ENCODE measurements around the gene FOXL3.

The FOXL3 gene

DNA sequence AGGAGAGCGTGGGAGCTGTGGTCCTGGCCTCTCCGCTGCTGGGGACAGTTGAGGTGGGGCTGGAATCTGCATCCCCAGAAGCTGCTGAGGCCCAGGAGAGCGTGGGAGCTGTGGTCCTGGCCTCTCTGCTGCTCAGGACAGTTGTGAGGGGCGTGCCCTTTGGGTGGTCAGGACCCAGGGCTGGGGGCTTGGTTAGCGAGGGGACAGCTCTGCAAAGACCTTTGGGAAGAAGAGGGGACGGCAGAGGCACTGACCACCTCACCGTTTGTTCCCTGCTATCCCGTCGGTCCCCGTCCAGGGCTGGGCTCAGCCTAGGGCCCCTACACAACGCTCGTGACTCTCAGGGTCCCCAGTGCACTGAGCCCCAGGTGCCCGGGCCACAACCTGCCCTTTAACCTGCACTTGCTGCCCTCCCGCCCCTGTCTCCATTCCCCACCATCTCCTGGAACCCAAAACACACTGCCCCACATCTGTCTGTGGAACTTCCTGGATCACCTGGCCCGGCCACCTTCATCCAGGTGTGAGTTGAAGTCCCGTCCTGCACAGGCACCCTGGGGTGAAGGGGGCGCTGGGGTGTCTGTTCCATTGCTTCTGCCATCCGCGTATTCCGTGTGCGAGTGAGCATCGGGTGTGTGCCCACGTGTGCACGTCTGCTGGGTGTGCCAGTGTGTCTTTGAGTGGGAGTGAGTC, 14.1 kb downstream of the FOXL3 start:
- TF ChIP-seq CTCF (IDR thresholded peaks at IDR 0.05): no peak
- DNase-seq (ENCODE audit: low spot score): no peak
- Histone ChIP-seq H3K27ac (no peak overlapping the region), H3K4me3 (no peak overlapping the region)

DNA sequence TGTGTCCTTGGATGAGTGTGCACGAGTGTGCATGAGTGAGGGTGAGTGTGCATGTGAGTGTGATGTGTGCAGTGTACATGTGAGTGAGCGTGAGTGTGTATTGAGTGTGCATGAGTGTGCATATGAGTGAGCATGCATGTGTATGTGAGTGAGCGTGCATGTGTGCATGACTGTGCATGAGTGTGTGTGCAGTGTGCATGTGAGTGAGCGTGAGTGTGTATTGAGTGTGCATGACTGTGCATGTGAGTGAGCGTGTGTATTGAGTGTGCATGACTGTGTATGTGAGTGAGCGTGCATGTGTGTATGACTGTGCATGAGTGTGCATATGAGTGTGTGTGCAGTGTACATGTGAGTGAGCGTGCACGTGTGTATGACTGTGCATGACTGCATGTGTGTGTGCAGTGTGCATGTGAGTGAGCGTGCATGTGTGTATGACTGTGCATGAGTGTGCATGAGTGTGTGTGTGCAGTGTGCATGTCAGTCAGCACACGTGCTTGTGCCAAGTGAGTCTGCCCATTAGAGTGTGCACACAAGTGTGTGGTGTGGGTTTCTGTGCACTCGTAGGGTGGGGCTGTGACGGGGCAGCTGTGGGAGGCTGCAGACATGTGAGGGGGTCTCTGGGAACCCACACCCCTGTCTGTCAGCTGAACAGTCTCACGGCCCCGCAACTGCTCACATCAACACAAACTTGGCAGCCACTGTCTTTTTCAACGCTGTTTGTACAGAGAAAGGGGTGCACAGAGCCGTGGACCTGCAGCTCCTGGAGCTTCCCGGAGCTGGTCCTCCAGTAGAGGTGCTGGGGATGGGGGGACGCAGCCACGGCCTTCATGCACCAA, 14.8 kb downstream of the FOXL3 start:
- H3K27ac ChIP-seq: no peak overlapping the region
- H3K4me3 ChIP-seq: no peak overlapping the region
- no peak for DNase-seq (ENCODE audit: low spot score)
- no peak for TF ChIP-seq CTCF (IDR thresholded peaks at IDR 0.05)

DNA sequence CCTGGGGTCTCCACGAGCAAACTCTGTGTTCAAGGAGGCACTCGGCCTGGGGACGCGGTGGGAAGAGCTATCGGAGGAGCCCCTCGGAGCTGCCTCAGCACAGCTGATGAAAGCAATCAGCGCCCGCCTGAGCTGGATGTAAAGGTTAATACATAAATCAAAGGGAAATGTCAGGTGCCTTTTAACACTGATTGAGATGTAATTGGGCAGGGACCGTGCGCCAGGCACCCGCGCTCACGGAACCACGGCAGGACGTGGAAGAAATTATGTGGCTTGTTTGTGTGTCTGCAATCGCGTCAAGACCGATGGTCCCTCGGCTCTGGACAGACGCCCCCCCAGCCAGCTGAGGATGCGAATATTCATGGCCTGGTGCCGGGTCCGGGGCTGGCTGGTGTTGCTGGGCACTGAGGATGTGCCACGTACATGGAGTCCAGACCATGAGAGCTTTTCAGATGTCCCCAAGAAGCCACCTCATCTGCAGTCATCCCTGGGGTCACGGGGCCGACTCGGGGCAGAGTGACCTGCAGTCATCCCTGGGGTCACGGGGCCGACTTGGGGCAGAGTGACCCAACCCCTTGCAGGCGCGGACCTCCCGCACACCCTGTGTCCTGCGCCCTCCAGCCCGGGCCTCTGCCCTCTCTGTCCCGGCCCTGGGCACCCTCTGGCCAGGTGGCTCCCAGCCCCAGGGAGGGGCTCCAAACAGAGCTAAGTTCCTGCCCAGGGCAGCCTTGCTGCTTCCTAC, 15.6 kb downstream of the FOXL3 start:
- no peak for TF ChIP-seq CTCF (IDR thresholded peaks at IDR 0.05)
- no peak overlapping the region for H3K27ac ChIP-seq
- H3K4me3 ChIP-seq: no peak overlapping the region
- no peak for DNase-seq (ENCODE audit: low spot score)

DNA sequence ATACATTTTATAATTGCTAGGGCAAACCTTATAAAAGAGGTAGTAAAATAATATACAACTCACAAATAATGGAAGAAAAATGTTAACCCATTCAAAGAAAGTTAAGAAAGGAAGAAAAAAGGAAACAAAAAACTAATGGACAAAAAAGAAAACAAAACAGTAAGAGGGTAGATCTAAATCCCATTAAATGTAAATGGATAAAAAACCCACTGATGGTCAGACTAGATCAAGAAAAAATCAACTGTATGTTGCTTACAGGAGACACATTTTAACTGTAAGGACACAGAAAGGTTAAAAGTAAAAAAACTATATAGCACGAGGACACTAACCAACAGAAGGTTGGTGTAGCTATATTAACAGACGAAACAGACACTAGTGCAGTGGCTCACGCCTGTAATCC, 18.0 kb downstream of the FOXL3 start:
- Histone ChIP-seq H3K27ac (no peak overlapping the region), H3K4me3 (no peak overlapping the region)
- DNase-seq (ENCODE audit: low spot score): no peak
- TF ChIP-seq CTCF (IDR thresholded peaks at IDR 0.05): no peak

DNA sequence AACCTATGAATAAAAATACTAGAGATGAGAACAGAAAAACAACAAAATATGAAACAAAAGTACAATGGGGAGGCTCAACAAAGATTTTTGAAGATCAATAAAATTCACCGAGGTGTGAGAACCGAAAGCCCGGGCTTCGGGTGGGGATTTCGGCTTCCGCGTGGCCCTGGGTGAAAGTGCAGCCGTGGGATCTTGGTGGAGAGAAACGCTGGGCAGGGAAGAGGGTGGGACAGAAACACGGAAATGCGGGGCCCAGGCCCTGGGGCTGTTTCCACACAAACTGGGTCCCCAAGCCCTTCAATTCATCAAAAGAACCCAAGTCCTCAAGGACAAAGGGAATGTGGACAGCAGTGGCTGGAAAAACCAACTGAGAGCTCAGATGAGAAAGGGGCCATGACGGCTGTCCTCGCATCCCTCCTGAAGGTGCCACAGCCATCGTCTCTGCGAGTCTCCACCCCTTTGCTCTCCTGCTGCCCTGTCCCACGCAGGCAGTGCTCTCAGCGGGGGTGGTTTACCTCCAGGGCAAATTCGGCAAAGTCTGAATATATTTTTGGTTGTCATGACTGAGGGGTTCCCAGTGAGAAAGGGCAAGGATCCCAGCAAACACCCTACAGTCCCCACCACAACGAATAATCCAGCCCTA, 19.7 kb downstream of the FOXL3 start:
- TF ChIP-seq CTCF (IDR thresholded peaks at IDR 0.05): no peak
- Histone ChIP-seq H3K27ac (no peak overlapping the region), H3K4me3 (no peak overlapping the region)
- DNase-seq (ENCODE audit: low spot score): no peak

DNA sequence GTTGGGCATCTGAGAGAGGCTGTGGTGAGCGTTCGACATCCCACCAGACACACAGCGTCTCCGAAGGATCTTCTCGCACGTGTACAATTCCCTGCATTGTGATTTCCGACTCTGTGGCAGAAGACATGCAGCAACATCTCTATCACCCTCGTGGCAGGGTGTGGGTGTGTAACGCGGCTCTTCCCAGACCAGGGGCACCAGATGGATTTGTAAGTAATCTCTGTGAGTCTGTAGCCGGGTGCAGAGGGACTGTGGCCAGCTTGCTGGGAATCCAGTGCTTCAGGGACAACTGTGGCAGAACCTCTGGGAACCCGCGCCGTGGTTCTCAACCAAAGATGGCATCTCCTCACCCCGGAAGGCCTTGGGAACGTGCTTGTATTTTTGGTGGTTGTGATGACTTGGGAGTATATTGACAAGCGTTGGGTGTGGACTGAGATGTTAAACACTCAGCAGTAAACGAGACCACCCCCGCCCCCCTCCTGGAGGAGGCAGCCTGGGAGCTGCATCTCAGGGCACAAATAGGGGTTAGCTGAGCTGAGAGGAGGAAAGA, 21.2 kb downstream of the FOXL3 start:
- no peak for TF ChIP-seq CTCF (IDR thresholded peaks at IDR 0.05)
- no peak for DNase-seq (ENCODE audit: low spot score)
- no peak overlapping the region for H3K4me3 ChIP-seq
- H3K27ac ChIP-seq: no peak overlapping the region

Data from coronary artery (tissue), 2 donors.